GM21515 (cell line): Measurements from ENCODE around the gene MYOCD.

ENCODE experiments used
- ATAC-seq: cut with Tn5 transposase; IDR thresholded peaks from one replicate; pipeline ENCODE4 v1.9.1; 2021; ENCODE audit not compliant: unreplicated experiment

MYOCD gene

GRCh38 chr17:12642034-12642433 is 23.7 kb upstream of the MYOCD start:
- ATAC-seq, result no peak

- ATAC-seq, result no peak
Observed at GRCh38 chr17:12643822-12644221, 21.9 kb upstream of the MYOCD start.

- ATAC-seq, result no peak
Observed at GRCh38 chr17:12644623-12645022, 21.1 kb upstream of the MYOCD start.

GRCh38 chr17:12646761-12647422 is 18.8 kb upstream of the MYOCD start:
- no peak for ATAC-seq

- ATAC-seq, result no peak
Observed at GRCh38 chr17:12648498-12648897, 17.2 kb upstream of the MYOCD start.

GRCh38 chr17:12655936-12656335 is 9.8 kb upstream of the MYOCD start:
- ATAC-seq, result no peak

- no peak for ATAC-seq
Observed at GRCh38 chr17:12656354-12656753, 9.3 kb upstream of the MYOCD start.

- ATAC-seq, result no peak
Observed at GRCh38 chr17:12659500-12659899, 6.2 kb upstream of the MYOCD start.

- ATAC-seq, result no peak
Observed at GRCh38 chr17:12664252-12664651, 1.4 kb upstream of the MYOCD start.

- ATAC-seq, result no peak
Observed at GRCh38 chr17:12664894-12665262, 812 bp upstream of the MYOCD start.

GRCh38 chr17:12666718-12667117 is 1.0 kb downstream of the MYOCD start:
- no peak for ATAC-seq

GRCh38 chr17:12667299-12667958 is 1.7 kb downstream of the MYOCD start:
- no peak for ATAC-seq

GRCh38 chr17:12671906-12672305 is 6.2 kb downstream of the MYOCD start:
- no peak for ATAC-seq

GRCh38 chr17:12672947-12673346 is 7.3 kb downstream of the MYOCD start:
- ATAC-seq, result no peak

- ATAC-seq, result no peak
Observed at GRCh38 chr17:12673788-12674187, 8.1 kb downstream of the MYOCD start.

GRCh38 chr17:12680407-12680897 is 14.8 kb downstream of the MYOCD start:
- ATAC-seq, result no peak

GRCh38 chr17:12680993-12681392 is 15.3 kb downstream of the MYOCD start:
- ATAC-seq, result no peak

- ATAC-seq, result no peak
Observed at GRCh38 chr17:12683299-12683698, 17.6 kb downstream of the MYOCD start.

- no peak for ATAC-seq
Observed at GRCh38 chr17:12686486-12686885, 20.8 kb downstream of the MYOCD start.

- ATAC-seq, result no peak
Observed at GRCh38 chr17:12688382-12688781, 22.7 kb downstream of the MYOCD start.

GRCh38 chr17:12691173-12691572 is 25.5 kb downstream of the MYOCD start:
- ATAC-seq, result no peak

GRCh38 chr17:12693640-12694039 is 27.9 kb downstream of the MYOCD start:
- ATAC-seq, result no peak

- ATAC-seq, result no peak
Observed at GRCh38 chr17:12706070-12706469, 40.4 kb downstream of the MYOCD start.
